MM.1S (cell line): ENCODE measurements around the gene LHX4.

Experiments used
- EZH2 ChIP-seq: fragments of 300-600 bp; sonication (generic); optimal IDR thresholded peaks from 2 replicates; pipeline ENCODE3; 2017; ENCODE audit warnings: low read depth, mild to moderate bottlenecking, antibody characterized with exemption, low read length, mixed read lengths
- TF ChIP-seq, protein P1 (sequence below): fragments of 300-600 bp; sonication (generic); IDR thresholded peaks from 2 replicates; pipeline ENCODE4 v1.5.1; 2016; ENCODE audit warnings: antibody characterized with exemption, low read length, mixed read lengths

DNA sequence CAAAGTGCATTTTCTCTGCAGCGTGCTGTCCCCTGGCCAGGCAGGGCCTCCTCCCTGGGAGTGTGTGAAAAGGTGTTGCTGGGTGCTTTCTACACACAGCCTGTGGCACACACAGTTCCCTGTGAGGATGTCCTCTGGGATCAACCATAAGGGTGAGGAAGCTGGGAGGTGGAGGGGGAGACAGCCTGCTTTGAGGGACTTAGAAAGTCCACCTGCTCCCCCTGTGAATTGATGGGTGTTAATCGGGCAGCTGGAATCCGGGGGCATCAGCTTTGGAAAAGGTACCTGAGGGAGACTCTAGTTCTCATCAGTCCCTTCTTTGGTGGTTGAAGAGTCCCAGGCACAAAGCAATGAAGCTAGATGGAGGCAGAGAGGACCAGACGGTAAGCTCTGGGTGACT is 35.8 kb downstream of the LHX4 start:
- TF ChIP-seq, protein P1, sequence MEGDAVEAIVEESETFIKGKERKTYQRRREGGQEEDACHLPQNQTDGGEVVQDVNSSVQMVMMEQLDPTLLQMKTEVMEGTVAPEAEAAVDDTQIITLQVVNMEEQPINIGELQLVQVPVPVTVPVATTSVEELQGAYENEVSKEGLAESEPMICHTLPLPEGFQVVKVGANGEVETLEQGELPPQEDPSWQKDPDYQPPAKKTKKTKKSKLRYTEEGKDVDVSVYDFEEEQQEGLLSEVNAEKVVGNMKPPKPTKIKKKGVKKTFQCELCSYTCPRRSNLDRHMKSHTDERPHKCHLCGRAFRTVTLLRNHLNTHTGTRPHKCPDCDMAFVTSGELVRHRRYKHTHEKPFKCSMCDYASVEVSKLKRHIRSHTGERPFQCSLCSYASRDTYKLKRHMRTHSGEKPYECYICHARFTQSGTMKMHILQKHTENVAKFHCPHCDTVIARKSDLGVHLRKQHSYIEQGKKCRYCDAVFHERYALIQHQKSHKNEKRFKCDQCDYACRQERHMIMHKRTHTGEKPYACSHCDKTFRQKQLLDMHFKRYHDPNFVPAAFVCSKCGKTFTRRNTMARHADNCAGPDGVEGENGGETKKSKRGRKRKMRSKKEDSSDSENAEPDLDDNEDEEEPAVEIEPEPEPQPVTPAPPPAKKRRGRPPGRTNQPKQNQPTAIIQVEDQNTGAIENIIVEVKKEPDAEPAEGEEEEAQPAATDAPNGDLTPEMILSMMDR, result no peak
- TF ChIP-seq EZH2, result no peak
